Left ventricle myocardium superior (tissue), 1 donor: ENCODE results near the gene ADCY3. TPM values are rescaled to one million over a fixed set of nuclear protein-coding genes. Genes with fewer than 3 reads are reported as not detected.

Experiments used
- ATAC-seq: fragments of 200-7000 bp; cut with Tn5 transposase; one replicate; pipeline ENCODE4 v1.9.1; 2020; ENCODE audit warnings: mild to moderate bottlenecking, moderate library complexity
- DNase-seq: peaks from one replicate; pipeline ENCODE4 v3.0.0-alpha.2; 2020
- intact Hi-C: fragments of 100-400 bp; cut with micrococcal nuclease; formaldehyde crosslinking; loops from one replicate; pipeline ENCODE4 v1.11.0; 2022
- total RNA-seq: library from RNA; stranded (reverse); fragmentation: NEBNext Ultra II Directional; extraction: Animal tissue kit (Norgen Biotek cat#: 25700); gene quantifications from one replicate; pipeline ENCODE4 v1.2.1, GENCODE V29; 2021
- donor health status: DM: no; HTN: yes; CAD: no; lungs with severe emphysema.

The ADCY3 gene
- total RNA-seq, 1 donor from 2014 or later: 14.6 TPM

GRCh38 chr2:24928036-24928435 is 8.0 kb upstream of the ADCY3 start:
- no peak for DNase-seq
- ATAC-seq: no peak
- intact Hi-C loops: no loop called here

- ATAC-seq: peak; percentile 86
Observed at GRCh38 chr2:24926602-24927252, 6.7 kb upstream of the ADCY3 start.

GRCh38 chr2:24926220-24926601 is 6.2 kb upstream of the ADCY3 start:
- ATAC-seq (no peak), DNase-seq (no peak)
- intact Hi-C loops: no loop called here

More at GRCh38 chr2:24926602-24927252, 6.7 kb upstream of the ADCY3 start:
- intact Hi-C loops: no loop called here
- DNase-seq: peak; percentile 77

GRCh38 chr2:24925815-24926214 is 5.8 kb upstream of the ADCY3 start:
- ATAC-seq (no peak), DNase-seq (no peak)
- intact Hi-C loops: no loop called here

GRCh38 chr2:24924732-24925131 is 4.7 kb upstream of the ADCY3 start:
- DNase-seq (no peak), ATAC-seq (no peak)
- intact Hi-C loops: no loop called here

- DNase-seq: no peak
- intact Hi-C loops: no loop called here
- ATAC-seq: no peak
Observed at GRCh38 chr2:24924266-24924665, 4.2 kb upstream of the ADCY3 start.

- intact Hi-C loops: no loop called here
- no peak for DNase-seq
- no peak for ATAC-seq
Observed at GRCh38 chr2:24923106-24923505, 3.1 kb upstream of the ADCY3 start.

- no peak for DNase-seq
- no peak for ATAC-seq
- intact Hi-C loops: no loop called here
Observed at GRCh38 chr2:24922556-24922955, 2.5 kb upstream of the ADCY3 start.

- intact Hi-C loops: no loop called here
Observed at GRCh38 chr2:24920809-24921441, 888 bp upstream of the ADCY3 start.

GRCh38 chr2:24919506-24920097 is 435 bp downstream of the ADCY3 start:
- peak; percentile 13 for ATAC-seq
- intact Hi-C loops: no loop called here
- DNase-seq: no peak

More at GRCh38 chr2:24920809-24921441, 888 bp upstream of the ADCY3 start:
- no peak for DNase-seq
- ATAC-seq: no peak

GRCh38 chr2:24919037-24919505 is 966 bp downstream of the ADCY3 start:
- intact Hi-C loops: no loop called here
- peak; percentile 11 for ATAC-seq
- DNase-seq: no peak

GRCh38 chr2:24918326-24919036 is 1.6 kb downstream of the ADCY3 start:
- DNase-seq (no peak), ATAC-seq (no peak)
- intact Hi-C loops: no loop called here

GRCh38 chr2:24917731-24918325 is 2.2 kb downstream of the ADCY3 start:
- no peak for ATAC-seq
- intact Hi-C loops: no loop called here
- DNase-seq: no peak

- no peak for DNase-seq
- ATAC-seq: no peak
- intact Hi-C loops: no loop called here
Observed at GRCh38 chr2:24917086-24917485, 3.0 kb downstream of the ADCY3 start.

GRCh38 chr2:24915796-24916195 is 4.2 kb downstream of the ADCY3 start:
- intact Hi-C loops: no loop called here
- ATAC-seq: peak; percentile 11

GRCh38 chr2:24915175-24915574 is 4.9 kb downstream of the ADCY3 start:
- intact Hi-C loops: no loop called here
- ATAC-seq (no peak), DNase-seq (no peak)

More at GRCh38 chr2:24915796-24916195, 4.2 kb downstream of the ADCY3 start:
- DNase-seq: no peak

- no peak for ATAC-seq
- DNase-seq: no peak
- intact Hi-C loops: no loop called here
Observed at GRCh38 chr2:24914713-24915112, 5.3 kb downstream of the ADCY3 start.

GRCh38 chr2:24913911-24914310 is 6.1 kb downstream of the ADCY3 start:
- ATAC-seq: peak; percentile 18
- no peak for DNase-seq
- intact Hi-C loops: no loop called here

GRCh38 chr2:24912986-24913385 is 7.1 kb downstream of the ADCY3 start:
- no peak for DNase-seq
- ATAC-seq: no peak
- intact Hi-C loops: no loop called here

- ATAC-seq: no peak
- intact Hi-C loops: no loop called here
- no peak for DNase-seq
Observed at GRCh38 chr2:24912523-24912922, 7.5 kb downstream of the ADCY3 start.
